NB4 (cell line): ENCODE data around the gene PLXNB2.

ENCODE experiments used
- DNase-seq: peaks from one replicate; pipeline ENCODE4 v3.0.0; 2010; ENCODE audit warnings: low read depth
- H3K4me3 ChIP-seq: one replicate; pipeline ENCODE4 v1.5.1; 2011; ENCODE audit warnings: mild to moderate bottlenecking, low read depth, low read length, moderate library complexity
- MYC ChIP-seq: IDR thresholded peaks from 2 replicates; pipeline ENCODE4 v1.6.1; 2011; ENCODE audit warnings: low read depth, low read length
- POLR2A ChIP-seq: IDR thresholded peaks from 2 replicates; pipeline ENCODE4 v1.6.1; 2011; ENCODE audit warnings: mild to moderate bottlenecking; ENCODE audit not compliant: insufficient read length; ENCODE audit errors: extremely low read depth
- TF ChIP-seq, protein P1 (sequence below): IDR thresholded peaks from one replicate; pipeline ENCODE4 v1.5.1; 2012; ENCODE audit warnings: low read depth, low read length
- TF ChIP-seq, protein P2 (sequence below): IDR thresholded peaks from 2 replicates; pipeline ENCODE4 v1.6.1; 2011; ENCODE audit warnings: low read depth, low read length

PLXNB2 gene

DNA sequence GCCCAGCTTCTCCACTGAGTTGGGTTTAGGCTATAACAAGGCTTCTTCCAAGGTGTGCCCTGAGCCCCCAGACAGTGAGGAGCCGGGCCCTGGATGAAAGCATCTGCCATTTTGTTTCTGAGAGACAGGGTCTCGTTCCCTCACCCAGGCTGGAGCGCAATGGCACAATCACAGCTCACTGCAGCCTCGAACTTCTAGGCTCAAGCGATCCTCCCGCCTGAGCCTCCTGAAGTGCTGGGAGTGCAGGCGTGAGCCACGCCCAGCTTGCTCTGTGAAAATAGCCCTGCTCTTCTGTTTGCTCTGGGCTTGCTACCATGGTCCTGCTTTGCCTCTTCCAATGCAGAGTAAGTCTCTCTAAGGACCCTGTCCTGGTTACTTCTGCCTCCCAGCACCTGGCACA, 12.7 kb upstream of the PLXNB2 start:
- no peak for DNase-seq
- TF ChIP-seq, protein P1, sequence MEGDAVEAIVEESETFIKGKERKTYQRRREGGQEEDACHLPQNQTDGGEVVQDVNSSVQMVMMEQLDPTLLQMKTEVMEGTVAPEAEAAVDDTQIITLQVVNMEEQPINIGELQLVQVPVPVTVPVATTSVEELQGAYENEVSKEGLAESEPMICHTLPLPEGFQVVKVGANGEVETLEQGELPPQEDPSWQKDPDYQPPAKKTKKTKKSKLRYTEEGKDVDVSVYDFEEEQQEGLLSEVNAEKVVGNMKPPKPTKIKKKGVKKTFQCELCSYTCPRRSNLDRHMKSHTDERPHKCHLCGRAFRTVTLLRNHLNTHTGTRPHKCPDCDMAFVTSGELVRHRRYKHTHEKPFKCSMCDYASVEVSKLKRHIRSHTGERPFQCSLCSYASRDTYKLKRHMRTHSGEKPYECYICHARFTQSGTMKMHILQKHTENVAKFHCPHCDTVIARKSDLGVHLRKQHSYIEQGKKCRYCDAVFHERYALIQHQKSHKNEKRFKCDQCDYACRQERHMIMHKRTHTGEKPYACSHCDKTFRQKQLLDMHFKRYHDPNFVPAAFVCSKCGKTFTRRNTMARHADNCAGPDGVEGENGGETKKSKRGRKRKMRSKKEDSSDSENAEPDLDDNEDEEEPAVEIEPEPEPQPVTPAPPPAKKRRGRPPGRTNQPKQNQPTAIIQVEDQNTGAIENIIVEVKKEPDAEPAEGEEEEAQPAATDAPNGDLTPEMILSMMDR, result no peak
- TF ChIP-seq MYC (no peak), POLR2A (no peak)
- TF ChIP-seq, protein P2, sequence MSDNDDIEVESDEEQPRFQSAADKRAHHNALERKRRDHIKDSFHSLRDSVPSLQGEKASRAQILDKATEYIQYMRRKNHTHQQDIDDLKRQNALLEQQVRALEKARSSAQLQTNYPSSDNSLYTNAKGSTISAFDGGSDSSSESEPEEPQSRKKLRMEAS, result no peak
- H3K4me3 ChIP-seq, result no peak overlapping the region

DNA sequence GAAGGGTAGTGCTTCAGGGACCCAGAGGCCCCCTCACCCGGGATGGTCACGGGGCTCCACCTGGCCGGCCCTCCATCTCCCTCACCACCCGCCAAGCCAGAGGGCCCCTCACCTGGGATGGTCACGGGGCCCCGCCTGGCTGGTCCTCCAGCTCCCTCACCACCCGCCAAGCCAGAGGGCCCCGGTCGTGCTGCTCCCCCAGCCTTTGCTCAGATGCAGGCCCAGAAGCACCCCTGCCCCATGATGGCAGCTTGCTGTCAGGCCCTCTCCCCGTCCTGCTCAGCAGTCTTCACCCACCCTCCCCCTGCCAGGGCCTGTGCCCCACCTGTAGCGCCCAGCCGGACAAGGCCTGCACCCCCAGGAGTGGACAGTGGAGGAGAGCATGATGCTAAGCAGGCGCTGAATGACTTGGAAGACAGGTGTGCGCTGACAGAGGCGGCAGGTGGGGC, 12.1 kb upstream of the PLXNB2 start:
- TF ChIP-seq, protein P2, result no peak
- no peak overlapping the region for H3K4me3 ChIP-seq
- DNase-seq, result no peak

DNA sequence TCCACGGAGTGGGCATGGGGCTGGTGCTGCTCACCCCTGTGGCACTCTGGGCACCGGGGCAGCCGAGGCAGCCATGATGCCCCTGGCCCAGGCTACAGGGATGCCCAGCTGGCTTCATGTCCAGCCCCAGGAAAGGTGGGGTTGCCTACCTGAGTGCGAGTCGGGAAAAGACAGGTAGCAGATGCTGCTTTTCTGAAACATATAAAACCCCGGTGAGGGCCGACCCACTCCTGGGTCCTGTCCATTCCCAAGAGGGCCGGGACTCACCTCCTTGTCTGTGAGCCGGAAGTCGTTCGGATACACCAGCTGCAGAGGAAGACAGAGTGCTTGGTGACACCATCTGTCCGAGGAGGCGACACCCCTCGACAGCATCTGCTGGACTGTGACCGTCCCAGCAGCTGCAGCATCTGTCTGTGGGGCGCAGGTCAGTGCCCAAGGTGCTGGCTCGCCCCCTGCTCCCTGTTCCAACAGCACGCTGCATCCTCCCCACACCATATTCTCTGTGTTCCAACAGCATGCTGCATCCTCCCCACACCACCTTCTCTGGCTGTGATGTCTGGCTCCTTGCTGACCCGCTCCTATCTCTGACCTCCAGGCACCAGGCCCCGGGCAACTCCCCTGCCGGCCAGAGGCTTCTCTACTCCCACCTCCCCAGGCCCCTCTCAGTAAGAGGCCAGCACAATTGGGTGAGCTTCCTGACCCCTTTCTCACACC, 11.4 kb upstream of the PLXNB2 start:
- DNase-seq, result no peak
- TF ChIP-seq, protein P1, result no peak
- TF ChIP-seq, protein P2, result no peak
- TF ChIP-seq POLR2A (no peak), MYC (no peak)
- H3K4me3 ChIP-seq, result no peak overlapping the region

DNA sequence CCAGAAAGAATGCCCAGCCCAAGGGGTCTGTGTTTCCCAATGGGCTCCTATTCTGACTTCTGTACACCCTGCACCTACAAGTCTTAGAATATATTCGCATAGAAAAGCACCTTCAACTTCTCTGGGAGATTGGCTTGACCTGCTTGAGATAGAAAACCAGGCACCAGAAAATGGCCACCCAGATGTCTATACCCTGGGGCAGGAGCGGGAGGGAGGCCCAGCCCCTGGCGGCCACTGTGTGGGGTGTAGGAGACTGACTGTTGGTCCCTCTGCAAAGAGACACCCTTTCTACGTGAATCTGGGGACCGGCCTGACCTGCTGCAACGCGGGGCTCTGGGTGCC, 10.9 kb upstream of the PLXNB2 start:
- H3K4me3 ChIP-seq, result no peak overlapping the region
- TF ChIP-seq MYC, result no peak
- no peak for TF ChIP-seq POLR2A
- TF ChIP-seq, protein P1, result no peak
- TF ChIP-seq, protein P2, result no peak
- no peak for DNase-seq

DNA sequence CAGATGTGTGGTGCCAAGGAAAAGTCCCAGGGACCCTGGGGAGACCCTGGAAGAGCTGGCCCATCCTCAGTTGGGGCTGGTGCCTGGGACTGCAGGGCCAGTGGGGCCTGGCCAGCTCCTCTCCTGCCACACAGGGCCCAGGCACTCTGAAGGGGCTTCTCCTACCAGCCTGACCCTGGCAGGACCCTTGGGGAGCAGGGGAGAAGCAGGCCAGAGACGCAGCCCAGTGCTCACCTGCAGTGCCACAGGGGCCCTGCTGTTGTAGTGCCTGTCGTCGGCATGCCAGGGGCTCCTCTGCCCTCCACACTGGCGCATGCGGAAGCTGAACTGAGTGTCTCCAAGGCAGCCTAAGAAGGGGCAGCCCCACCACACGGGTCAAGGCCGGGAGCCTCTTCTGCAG, 10.2 kb upstream of the PLXNB2 start:
- TF ChIP-seq, protein P2, result no peak
- TF ChIP-seq POLR2A, result no peak
- no peak for TF ChIP-seq MYC
- TF ChIP-seq, protein P1, result no peak
- DNase-seq, result no peak
- no peak overlapping the region for H3K4me3 ChIP-seq

DNA sequence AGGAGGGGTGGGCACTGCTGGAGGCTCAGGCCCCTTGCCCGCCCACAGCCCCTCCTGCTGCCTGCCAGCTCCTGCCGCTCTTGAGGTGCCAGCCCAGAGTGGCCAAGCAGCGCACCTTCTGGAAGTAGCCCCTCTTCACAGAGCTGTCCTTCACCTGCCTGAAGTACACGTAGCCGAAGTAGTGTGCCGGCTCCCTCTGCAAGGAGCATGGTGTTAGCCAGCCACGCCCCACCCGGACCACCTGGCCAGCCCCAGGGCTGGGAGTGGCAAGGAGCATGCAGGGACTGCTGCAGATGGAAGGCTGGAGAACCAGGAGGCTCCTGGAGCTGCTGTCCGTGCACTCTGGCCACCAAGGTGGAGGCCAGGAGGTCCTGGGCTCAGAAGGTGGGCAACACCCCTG, 9.7 kb upstream of the PLXNB2 start:
- TF ChIP-seq, protein P1, result no peak
- no peak for TF ChIP-seq MYC
- no peak for TF ChIP-seq POLR2A
- TF ChIP-seq, protein P2, result no peak
- no peak for DNase-seq
- H3K4me3 ChIP-seq, result no peak overlapping the region
